Measurements from ENCODE around the gene SLC25A34.

DNA sequence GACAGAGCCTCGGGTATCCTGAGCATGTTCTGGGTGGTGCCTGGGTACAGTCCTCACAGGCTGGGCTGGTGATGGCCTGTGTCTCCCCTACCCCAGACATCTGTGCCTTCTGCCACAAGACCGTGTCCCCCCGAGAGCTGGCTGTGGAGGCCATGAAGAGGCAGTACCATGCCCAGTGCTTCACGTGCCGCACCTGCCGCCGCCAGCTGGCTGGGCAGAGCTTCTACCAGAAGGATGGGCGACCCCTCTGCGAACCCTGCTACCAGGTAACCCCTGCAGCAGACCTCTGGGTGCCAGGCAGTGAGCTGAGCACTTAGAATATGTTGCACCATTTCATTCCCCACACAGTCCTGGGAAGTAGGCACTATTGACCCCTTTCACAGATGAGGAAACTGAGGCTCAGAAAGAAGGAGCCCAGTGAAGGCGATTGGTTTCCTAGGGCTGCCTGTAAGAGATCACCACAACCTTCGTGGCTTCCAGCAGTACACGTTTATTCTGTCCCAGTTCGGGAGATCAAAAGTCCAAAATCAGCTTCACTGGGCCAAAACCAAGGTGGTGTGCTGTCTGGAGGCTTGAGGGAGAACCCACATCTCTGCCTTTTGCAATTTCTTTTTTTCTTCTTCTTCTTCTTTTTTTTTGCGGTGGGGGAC, 34.4 kb downstream of the SLC25A34 start:
- no peak for TF ChIP-seq POLR2A (IDR thresholded peaks at IDR 0.05)
- TF ChIP-seq, protein P1, sequence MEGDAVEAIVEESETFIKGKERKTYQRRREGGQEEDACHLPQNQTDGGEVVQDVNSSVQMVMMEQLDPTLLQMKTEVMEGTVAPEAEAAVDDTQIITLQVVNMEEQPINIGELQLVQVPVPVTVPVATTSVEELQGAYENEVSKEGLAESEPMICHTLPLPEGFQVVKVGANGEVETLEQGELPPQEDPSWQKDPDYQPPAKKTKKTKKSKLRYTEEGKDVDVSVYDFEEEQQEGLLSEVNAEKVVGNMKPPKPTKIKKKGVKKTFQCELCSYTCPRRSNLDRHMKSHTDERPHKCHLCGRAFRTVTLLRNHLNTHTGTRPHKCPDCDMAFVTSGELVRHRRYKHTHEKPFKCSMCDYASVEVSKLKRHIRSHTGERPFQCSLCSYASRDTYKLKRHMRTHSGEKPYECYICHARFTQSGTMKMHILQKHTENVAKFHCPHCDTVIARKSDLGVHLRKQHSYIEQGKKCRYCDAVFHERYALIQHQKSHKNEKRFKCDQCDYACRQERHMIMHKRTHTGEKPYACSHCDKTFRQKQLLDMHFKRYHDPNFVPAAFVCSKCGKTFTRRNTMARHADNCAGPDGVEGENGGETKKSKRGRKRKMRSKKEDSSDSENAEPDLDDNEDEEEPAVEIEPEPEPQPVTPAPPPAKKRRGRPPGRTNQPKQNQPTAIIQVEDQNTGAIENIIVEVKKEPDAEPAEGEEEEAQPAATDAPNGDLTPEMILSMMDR (IDR thresholded peaks at IDR 0.05) = no peak

All from thyroid gland (tissue), 4 donors.